Measurements from ENCODE around the gene SPON1.

Gene SPON1

DNA sequence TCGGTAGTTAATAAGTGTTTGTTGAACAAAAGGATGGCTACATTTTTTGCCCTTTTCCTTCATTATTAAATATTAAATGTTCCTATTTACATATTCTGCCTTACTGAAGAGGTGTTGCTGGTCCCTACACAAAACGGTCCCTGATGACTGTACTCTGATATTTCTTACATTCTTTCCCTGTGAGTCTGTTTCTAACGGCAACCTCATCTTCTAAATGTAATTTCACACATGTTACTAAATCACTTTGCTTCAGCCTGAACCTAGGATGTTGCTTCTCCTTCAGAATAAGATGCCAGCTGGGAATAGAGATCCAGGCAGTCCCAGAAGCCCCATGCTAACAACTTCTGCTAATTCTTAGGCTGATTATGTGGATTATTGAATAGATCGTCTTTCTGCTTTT lies 50.3 kb downstream of the SPON1 start:
- H3K4me3 ChIP-seq (replicated peaks; ENCODE audit: low read depth, low read length): no peak overlapping the region
- DNase-seq (ENCODE audit: extremely low read depth, insufficient read length): no peak
- H3K27me3 ChIP-seq (replicated peaks; ENCODE audit: control insufficient read depth, insufficient read depth, low read length): no peaks in the 10 kb centered on the region; the same call in 1 of the 2 replicates
- TF ChIP-seq, protein P1, sequence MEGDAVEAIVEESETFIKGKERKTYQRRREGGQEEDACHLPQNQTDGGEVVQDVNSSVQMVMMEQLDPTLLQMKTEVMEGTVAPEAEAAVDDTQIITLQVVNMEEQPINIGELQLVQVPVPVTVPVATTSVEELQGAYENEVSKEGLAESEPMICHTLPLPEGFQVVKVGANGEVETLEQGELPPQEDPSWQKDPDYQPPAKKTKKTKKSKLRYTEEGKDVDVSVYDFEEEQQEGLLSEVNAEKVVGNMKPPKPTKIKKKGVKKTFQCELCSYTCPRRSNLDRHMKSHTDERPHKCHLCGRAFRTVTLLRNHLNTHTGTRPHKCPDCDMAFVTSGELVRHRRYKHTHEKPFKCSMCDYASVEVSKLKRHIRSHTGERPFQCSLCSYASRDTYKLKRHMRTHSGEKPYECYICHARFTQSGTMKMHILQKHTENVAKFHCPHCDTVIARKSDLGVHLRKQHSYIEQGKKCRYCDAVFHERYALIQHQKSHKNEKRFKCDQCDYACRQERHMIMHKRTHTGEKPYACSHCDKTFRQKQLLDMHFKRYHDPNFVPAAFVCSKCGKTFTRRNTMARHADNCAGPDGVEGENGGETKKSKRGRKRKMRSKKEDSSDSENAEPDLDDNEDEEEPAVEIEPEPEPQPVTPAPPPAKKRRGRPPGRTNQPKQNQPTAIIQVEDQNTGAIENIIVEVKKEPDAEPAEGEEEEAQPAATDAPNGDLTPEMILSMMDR (IDR thresholded peaks at IDR 0.05; ENCODE audit: insufficient read depth, low read length, poor library complexity, severe bottlenecking): no peak
- H3K36me3 ChIP-seq (ENCODE audit: control insufficient read depth, insufficient read depth, low read length): no peaks in the 10 kb centered on the region

DNA sequence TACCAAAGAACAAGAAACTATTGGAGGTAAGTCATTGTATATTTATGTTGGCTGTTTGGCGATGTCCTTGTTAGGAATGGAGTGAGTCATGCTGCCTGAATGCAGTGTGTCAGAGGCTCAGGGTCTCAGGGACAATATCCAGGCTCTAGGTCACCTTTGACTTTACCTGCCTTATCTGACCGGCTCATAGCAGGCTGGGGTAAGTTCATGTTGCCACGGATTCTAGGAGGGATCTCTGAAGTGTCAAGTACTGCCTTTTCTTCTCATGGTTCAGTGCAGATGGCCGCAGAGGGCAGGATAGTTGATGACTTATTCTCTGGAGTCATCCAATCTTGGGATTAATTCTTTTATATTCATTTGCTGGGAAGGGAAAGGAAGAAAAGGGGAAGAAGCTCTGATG lies 53.2 kb downstream of the SPON1 start:
- Histone ChIP-seq H3K36me3 (ENCODE audit: control insufficient read depth, insufficient read depth, low read length) (no peaks in the 10 kb centered on the region), H3K4me3 (replicated peaks; ENCODE audit: low read depth, low read length) (no peak overlapping the region), H3K27me3 (replicated peaks; ENCODE audit: control insufficient read depth, insufficient read depth, low read length) (no peaks in the 10 kb centered on the region; the same call in 1 of the 2 replicates)
- TF ChIP-seq, protein P1 (IDR thresholded peaks at IDR 0.05; ENCODE audit: insufficient read depth, low read length, poor library complexity, severe bottlenecking): no peak
- no peak for DNase-seq (ENCODE audit: extremely low read depth, insufficient read length)

DNA sequence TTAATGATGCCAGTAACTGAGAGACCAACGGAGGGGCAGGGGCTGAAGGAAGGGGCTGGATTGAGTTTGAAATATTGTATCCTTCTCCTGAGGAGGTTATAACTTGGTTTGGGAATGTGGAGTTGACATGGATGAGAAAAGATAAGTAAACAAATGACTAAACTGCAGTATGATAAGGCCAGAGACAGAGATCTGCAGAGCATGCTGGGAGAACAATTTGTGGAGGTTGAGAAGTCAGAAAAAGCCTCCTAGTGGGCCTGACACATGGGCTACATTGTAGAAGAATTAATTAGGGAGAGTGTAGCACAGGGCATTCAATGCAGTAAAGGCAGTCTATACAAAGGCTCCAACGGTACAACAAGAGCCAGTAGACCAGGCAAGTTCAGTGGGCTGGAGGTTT lies 55.9 kb downstream of the SPON1 start:
- DNase-seq (ENCODE audit: extremely low read depth, insufficient read length): no peak
- Histone ChIP-seq H3K4me3 (replicated peaks; ENCODE audit: low read depth, low read length) (no peak overlapping the region), H3K36me3 (ENCODE audit: control insufficient read depth, insufficient read depth, low read length) (no peaks in the 10 kb centered on the region), H3K27me3 (replicated peaks; ENCODE audit: control insufficient read depth, insufficient read depth, low read length) (no peaks in the 10 kb centered on the region; the same call in 1 of the 2 replicates)
- TF ChIP-seq, protein P1 (IDR thresholded peaks at IDR 0.05; ENCODE audit: insufficient read depth, low read length, poor library complexity, severe bottlenecking): no peak

DNA sequence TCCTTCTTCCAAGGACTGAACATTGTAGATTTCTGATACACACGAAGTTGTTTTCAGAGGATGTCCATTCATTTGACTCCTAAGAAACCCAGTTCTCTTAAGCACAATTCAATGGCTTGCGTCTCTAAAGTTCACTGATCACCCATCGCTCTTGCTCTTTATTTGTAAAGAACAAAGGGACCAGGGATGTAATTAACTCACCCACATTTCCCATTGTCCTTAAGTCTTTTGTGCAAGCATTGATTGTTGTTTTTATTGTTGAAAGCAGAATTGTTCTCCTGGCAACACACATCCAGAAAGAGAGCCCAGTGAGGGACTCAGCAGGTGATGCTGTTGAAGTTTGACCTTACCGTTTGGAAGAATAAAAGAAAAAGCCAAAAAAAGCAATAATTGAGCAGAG lies 59.2 kb downstream of the SPON1 start:
- TF ChIP-seq, protein P1 (IDR thresholded peaks at IDR 0.05; ENCODE audit: insufficient read depth, low read length, poor library complexity, severe bottlenecking): no peak
- H3K4me3 ChIP-seq (replicated peaks; ENCODE audit: low read depth, low read length): no peak overlapping the region
- no peaks in the 10 kb centered on the region; the same call in 1 of the 2 replicates for H3K27me3 ChIP-seq (replicated peaks; ENCODE audit: control insufficient read depth, insufficient read depth, low read length)
- no peak for DNase-seq (ENCODE audit: extremely low read depth, insufficient read length)
- no peaks in the 10 kb centered on the region for H3K36me3 ChIP-seq (ENCODE audit: control insufficient read depth, insufficient read depth, low read length)

DNA sequence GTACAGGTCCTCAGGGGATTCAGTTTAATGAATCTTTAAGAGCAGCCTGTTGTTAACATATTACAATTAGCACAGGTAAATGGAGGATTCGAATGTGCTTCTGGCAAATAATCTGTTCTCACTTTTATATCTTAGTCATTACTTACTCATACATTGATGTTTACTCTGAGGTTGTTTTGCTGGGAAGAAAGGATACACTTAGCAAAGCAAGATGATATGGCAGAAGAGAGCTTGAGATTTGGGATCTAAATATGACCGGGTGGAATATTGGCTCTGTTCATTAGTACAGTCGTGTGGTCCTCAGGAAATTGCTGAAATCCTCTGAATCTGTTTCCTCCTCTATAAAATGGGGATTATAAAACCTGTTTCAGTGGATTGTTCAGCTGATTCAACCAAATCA lies 59.7 kb downstream of the SPON1 start:
- Histone ChIP-seq H3K4me3 (replicated peaks; ENCODE audit: low read depth, low read length) (no peak overlapping the region), H3K36me3 (ENCODE audit: control insufficient read depth, insufficient read depth, low read length) (no peaks in the 10 kb centered on the region), H3K27me3 (replicated peaks; ENCODE audit: control insufficient read depth, insufficient read depth, low read length) (no peaks in the 10 kb centered on the region; the same call in 1 of the 2 replicates)
- no peak for DNase-seq (ENCODE audit: extremely low read depth, insufficient read length)
- TF ChIP-seq, protein P1 (IDR thresholded peaks at IDR 0.05; ENCODE audit: insufficient read depth, low read length, poor library complexity, severe bottlenecking): no peak

DNA sequence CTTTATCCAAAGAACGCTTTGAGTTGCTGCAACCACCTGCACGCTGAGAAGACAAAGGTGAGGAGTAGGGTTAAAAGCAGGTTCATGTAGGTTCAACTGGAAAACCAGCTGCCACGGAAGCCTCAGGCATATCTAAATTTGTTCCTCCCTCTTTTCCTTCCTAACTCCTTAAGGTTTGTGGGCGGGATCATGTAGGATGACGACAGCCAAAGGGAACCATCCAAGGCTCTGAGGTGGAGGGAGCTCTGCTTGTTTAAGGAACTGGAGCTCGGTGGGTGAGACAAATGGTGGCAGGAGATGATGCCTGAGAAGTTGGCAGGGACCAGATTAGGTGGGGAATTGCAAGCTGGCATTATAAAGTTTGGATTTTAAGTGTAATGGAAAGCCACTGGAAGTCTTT lies 60.3 kb downstream of the SPON1 start:
- no peak overlapping the region for H3K4me3 ChIP-seq (replicated peaks; ENCODE audit: low read depth, low read length)
- TF ChIP-seq, protein P1 (IDR thresholded peaks at IDR 0.05; ENCODE audit: insufficient read depth, low read length, poor library complexity, severe bottlenecking): no peak
- DNase-seq (ENCODE audit: extremely low read depth, insufficient read length): no peak

More for the DNA sequence above, 60.3 kb downstream of the SPON1 start:
- Histone ChIP-seq H3K36me3 (ENCODE audit: control insufficient read depth, insufficient read depth, low read length) (no peaks in the 10 kb centered on the region), H3K27me3 (replicated peaks; ENCODE audit: control insufficient read depth, insufficient read depth, low read length) (no peaks in the 10 kb centered on the region)

All from GM06990 (cell line).